Stimulated activated CD4-positive, alpha-beta T cell treated with anti-CD3 and anti-CD28 coated beads, Interleukin-15, amount 100 ng/mL, for 1 hour (primary cell): Measurements from ENCODE around the gene TNRC6C.
"Not testable (repeated sequence)": the region's sequence is repeated elsewhere in the genome, so short reads cannot be mapped to it uniquely, and the experiment has no call there.

Source experiments
- DNase-seq, 2 donors: peaks; one replicate each; pipeline ENCODE4 v3.0.0-alpha.2; 2020; ENCODE audit warnings: low read depth in 1 of 2, low spot score in 1 of 2

Gene TNRC6C

DNA sequence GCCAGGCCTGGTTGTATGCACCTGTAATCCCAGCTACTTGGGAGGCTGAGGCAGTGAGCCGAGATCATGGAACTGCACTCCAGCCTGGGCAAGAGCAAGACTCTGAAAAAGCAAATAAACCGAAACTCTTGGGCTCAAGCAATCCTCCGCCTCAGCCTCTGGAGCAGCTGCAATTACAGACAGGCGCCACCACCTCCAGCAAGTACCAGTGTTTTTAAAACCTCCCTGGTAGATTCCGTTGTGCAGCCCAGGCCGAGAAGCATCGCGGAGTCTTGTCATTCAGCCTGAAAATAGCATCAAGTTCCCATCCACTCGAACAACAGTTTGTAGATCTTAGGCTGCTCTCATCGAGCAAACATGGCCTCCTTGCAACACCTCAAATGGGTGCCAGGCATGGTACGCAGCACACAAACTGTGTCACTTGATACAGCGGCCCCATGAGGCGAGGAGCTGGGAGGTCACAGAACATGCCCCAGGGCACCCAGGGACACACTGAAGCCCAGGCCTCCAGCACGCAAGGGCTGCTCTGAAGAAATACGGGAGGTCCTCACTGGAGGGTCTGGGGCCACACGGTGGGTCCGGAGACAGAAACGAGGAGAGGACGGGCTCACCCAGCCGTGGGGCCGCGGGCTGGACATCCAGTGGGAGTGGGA, 152.0 kb downstream of the TNRC6C start:
- no peak for DNase-seq

GRCh38 chr17:78111016-78111726, 152.7 kb downstream of the TNRC6C start:
- no peak for DNase-seq

- DNase-seq, result no peak
Observed at GRCh38 chr17:78111727-78112517, 153.4 kb downstream of the TNRC6C start.

- DNase-seq, result peak; percentile 63 to 77
Observed at GRCh38 chr17:78112518-78113471, 154.3 kb downstream of the TNRC6C start.

GRCh38 chr17:78113804-78114785, 155.6 kb downstream of the TNRC6C start:
- no peak for DNase-seq

GRCh38 chr17:78114831-78115723, 156.6 kb downstream of the TNRC6C start:
- no peak for DNase-seq

GRCh38 chr17:78115803-78116202, 157.3 kb downstream of the TNRC6C start:
- not testable (repeated sequence) for DNase-seq

DNA sequence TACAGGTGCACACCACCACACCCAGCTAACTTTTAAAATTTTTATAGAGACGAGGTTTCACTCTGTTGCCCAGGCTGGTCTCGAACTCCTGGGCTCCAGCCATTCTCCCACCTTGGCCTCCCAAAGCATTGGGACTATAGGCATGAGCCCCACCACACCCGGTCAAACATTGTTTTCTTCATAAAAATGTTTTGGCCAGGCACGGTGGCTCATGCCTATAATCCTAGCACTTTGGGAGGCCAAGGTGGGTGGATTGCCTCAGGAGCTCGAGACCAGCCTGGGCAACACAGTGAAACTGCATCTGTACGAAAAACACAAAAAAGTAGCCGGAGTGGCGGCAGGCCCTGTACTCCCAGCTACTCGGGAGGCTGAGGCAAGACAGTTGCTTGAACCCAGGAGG, 157.9 kb downstream of the TNRC6C start:
- no peak for DNase-seq

DNA sequence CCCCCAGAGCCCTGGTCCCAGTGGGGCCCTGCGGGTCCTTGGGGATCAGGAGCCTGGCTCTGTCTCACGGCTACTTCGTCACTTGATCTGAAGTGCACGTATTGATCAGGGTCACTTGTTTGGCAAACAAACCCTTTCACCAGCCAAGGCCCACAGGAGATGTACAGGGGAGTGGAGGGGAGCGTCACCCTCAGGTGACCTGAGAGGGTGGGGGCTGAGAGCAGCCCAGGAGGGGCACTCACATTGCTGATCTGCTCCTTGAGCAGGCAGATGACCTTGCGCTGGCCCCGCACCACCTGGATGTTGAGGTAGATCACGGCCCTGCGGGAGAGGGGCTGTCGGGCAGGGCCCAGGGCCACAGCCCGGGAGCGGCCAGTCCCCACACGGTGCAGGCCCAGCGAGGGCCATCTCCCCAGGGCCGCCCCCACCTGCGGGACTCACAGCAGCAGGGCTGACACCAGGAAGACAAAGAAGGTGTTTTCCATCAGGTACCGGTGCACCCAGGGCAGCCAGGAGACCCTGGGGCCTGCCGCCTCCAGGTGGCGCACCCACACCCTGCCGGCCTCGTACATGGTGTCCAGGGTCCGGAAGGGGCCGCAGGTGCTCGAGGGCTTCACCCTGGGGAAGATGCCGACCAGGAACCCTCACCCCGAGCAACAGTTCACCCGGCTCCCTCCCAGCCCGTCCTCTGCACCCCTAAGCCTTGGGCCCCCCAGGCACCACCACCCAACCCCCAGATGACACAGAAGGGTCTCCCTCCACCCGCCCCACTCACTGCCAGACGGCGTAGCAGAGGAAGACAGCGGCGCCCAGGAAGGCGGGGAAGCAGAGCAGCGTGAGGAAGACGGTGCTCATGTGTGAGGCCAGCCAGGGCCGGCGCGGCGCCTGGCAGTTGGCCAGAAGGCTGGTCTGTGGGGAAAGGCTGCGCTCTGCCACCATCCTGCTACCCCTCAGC, 158.8 kb downstream of the TNRC6C start:
- DNase-seq, result no peak

GRCh38 chr17:78118801-78119241, 160.3 kb downstream of the TNRC6C start:
- DNase-seq, result no peak

- DNase-seq, result no peak
Observed at GRCh38 chr17:78120537-78120936, 162.0 kb downstream of the TNRC6C start.

- DNase-seq, result no peak
Observed at GRCh38 chr17:78120971-78121800, 162.7 kb downstream of the TNRC6C start.

DNA sequence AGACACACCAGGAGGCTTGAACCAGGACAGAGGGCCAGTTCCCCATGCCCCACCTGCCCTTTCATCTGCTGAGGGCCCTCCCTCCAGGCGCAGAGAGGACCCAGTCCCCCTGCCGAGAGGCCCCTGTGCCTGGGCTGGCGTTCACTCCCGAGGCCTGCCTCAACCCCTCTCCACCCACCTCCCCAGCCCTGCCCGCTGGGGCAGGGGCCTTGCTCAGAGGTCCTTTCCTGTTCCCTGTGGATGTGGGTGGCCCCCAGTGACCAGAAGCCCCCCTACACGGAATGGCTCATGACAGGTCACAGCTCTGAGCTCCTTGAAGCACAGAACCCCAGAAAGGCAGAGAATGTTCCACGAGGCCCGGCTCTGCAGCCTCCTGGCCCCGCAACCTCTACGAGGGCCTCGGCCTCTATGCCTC, 163.3 kb downstream of the TNRC6C start:
- DNase-seq, result no peak

DNA sequence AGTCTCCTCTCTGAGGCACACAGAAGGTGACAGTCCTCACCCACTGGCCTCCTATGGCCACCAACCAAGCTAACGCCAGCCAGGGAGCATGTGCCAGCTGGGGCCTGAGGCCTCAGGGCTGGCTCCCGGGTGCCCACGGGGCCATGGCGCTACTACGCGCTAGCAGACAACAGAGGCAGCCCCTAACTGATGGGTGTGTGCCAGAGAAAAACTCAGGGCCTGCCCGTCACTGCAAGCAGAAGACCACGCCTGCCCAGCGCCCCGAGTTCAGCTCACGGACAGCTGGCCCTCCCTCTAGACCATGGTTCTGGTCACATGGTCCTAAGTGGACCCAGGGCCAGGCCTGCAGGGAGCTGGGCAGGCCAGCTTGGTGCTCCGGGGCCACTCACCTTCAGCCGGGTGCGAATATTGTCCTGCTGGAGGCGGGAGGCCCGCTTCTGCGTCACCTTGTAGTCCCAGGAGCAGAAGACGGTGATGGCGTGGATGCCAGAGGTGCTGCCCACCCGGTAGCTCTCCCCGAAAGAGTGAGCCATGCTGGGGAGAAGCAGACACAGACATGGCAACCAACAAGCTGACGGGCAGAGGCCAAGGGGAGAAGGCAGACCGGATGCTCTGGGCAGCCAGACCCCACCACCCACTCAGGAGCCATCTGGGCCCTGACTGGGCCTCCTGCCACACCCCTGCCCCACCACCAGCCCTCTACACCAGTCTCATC, 163.9 kb downstream of the TNRC6C start:
- DNase-seq, result no peak

DNA sequence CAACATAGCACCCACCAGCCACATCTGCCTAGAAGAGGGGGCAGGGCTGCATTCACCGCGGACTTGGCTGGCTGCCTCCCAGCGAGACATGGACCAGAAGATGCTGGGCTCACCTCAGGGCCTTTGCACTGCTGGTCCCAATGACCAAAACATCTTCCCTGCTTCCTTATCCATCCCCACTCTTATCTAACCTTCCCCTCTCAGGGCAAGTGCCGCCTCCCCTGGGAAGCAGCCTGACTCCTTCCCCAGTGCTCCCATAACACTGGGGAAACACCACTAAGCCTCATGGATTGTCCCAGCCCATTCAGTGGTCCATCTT, 164.4 kb downstream of the TNRC6C start:
- no peak for DNase-seq

GRCh38 chr17:78123258-78123929, 164.9 kb downstream of the TNRC6C start:
- no peak for DNase-seq
